ENCODE measurements around the gene KIF5C.

DNA sequence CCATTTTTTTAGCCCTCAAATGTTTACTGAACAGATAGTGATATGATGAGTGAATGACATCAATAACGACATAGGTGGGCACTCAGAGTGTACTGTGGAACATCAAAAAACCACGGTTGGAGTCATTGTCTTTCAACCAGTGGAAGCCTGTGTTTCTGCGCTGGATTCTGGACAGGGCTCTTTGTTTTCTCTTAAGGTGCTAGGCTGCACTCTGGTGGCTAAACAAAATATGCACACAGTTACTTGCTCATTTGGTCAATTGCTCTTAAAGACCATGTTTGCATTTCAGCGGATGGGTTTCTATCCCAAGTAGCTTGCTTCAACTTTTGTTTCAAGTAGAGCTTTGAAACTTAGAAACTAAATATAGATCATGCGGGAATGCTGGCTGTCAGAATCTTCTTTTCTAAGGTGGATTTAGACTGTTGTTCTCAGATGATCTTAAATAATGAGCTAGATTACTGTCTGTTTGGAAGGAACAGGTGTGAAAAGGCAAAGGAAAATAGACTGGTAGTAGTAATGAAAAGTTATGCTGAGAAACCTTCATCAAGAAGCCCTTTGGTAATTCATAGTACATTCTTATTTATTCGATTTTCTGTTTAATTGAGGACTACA is 115.0 kb downstream of the KIF5C start:
- TF ChIP-seq, protein P1, sequence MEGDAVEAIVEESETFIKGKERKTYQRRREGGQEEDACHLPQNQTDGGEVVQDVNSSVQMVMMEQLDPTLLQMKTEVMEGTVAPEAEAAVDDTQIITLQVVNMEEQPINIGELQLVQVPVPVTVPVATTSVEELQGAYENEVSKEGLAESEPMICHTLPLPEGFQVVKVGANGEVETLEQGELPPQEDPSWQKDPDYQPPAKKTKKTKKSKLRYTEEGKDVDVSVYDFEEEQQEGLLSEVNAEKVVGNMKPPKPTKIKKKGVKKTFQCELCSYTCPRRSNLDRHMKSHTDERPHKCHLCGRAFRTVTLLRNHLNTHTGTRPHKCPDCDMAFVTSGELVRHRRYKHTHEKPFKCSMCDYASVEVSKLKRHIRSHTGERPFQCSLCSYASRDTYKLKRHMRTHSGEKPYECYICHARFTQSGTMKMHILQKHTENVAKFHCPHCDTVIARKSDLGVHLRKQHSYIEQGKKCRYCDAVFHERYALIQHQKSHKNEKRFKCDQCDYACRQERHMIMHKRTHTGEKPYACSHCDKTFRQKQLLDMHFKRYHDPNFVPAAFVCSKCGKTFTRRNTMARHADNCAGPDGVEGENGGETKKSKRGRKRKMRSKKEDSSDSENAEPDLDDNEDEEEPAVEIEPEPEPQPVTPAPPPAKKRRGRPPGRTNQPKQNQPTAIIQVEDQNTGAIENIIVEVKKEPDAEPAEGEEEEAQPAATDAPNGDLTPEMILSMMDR (IDR thresholded peaks at IDR 0.05): peak; percentile 40 to 62 (median 43)
- TF ChIP-seq EP300 (IDR thresholded peaks at IDR 0.05) (no peak), POLR2A (IDR thresholded peaks at IDR 0.05) (no peak)
